ENCODE data around the gene ADGRA3. TPM values are rescaled to one million over a fixed set of nuclear protein-coding genes. Genes with fewer than 3 reads are reported as not detected.
A peak's percentile ranks its signal among the peaks of the same experiment; 100 is the strongest.

ADGRA3 gene
- total and polyA plus RNA-seq, 2 of the 13 experiments (the other 11 are each of a cell fraction or from before 2014, with no cell fraction given): 32.2 to 40.8 TPM

GRCh38 chr4:22515888-22516541, at the start of gene ADGRA3 (continued):
- TF ChIP-seq CERS6 (CRISPR knock-in tag; IDR thresholded peaks at IDR 0.05) (no peak), TFE3 (CRISPR knock-in tag; IDR thresholded peaks at IDR 0.05) (peak; percentile 30; the same call in 1 of the 2 replicates), GTF3A (CRISPR knock-in tag; conservative IDR thresholded peaks at IDR 0.05) (no peak), ZBTB40 (IDR thresholded peaks at IDR 0.05) (no peak), ZBTB40 (CRISPR knock-in tag; IDR thresholded peaks at IDR 0.05) (no peak), BRF2 (CRISPR knock-in tag; IDR thresholded peaks at IDR 0.05) (no peak), ATF4 (CRISPR knock-in tag; IDR thresholded peaks at IDR 0.05) (no peak), ZBTB46 (CRISPR knock-in tag; IDR thresholded peaks at IDR 0.05; ENCODE audit: borderline replicate concordance) (no peak), RELA (CRISPR knock-in tag; IDR thresholded peaks at IDR 0.05) (no peak), ZFX (CRISPR knock-in tag; IDR thresholded peaks at IDR 0.05; ENCODE audit: low read depth) (peak; percentile 65), PAX8 (CRISPR knock-in tag; IDR thresholded peaks at IDR 0.05; ENCODE audit: borderline replicate concordance) (no peak), ZNF557 (CRISPR knock-in tag; IDR thresholded peaks at IDR 0.05) (no peak), PPARG (CRISPR knock-in tag; conservative IDR thresholded peaks at IDR 0.05) (no peak)
